NCI-H1930 (cell line): Measurements from ENCODE around the gene PRICKLE1.

ENCODE experiments used
- DNase-seq, 2 experiments: peaks; one replicate each; lab custom pipeline; 2025; lab: John Stamatoyannopoulos, UW

PRICKLE1 gene

GRCh38 chr12:42490261-42490842, 99.2 kb downstream of the PRICKLE1 start:
- no peak for DNase-seq

- DNase-seq, result no peak
These were observed 103.1 kb downstream of the PRICKLE1 start for GRCh38 chr12:42486407-42486806.

GRCh38 chr12:42485823-42486222, 103.7 kb downstream of the PRICKLE1 start:
- DNase-seq, result no peak

GRCh38 chr12:42484996-42485395, 104.5 kb downstream of the PRICKLE1 start:
- DNase-seq, result no peak

GRCh38 chr12:42483521-42483790, 106.1 kb downstream of the PRICKLE1 start:
- DNase-seq, result peak in 1 of 2 experiments; percentile 78

GRCh38 chr12:42482748-42483520, 106.6 kb downstream of the PRICKLE1 start:
- peak; percentile 88 to 95 for DNase-seq

- no peak for DNase-seq
These were observed 107.4 kb downstream of the PRICKLE1 start for GRCh38 chr12:42482041-42482747.

GRCh38 chr12:42481368-42481767, 108.2 kb downstream of the PRICKLE1 start:
- DNase-seq, result no peak

- no peak for DNase-seq
These were observed 111.6 kb downstream of the PRICKLE1 start for GRCh38 chr12:42477941-42478340.

- DNase-seq, result no peak
These were observed 114.4 kb downstream of the PRICKLE1 start for GRCh38 chr12:42475106-42475505.

GRCh38 chr12:42474391-42474790, 115.2 kb downstream of the PRICKLE1 start:
- no peak for DNase-seq

- DNase-seq, result no peak
These were observed 116.0 kb downstream of the PRICKLE1 start for GRCh38 chr12:42473561-42473960.

- DNase-seq, result no peak
These were observed 116.4 kb downstream of the PRICKLE1 start for GRCh38 chr12:42473130-42473529.

GRCh38 chr12:42472376-42472775, 117.2 kb downstream of the PRICKLE1 start:
- no peak for DNase-seq

GRCh38 chr12:42469355-42470175, 120.0 kb downstream of the PRICKLE1 start:
- DNase-seq, result no peak

- DNase-seq, result no peak
These were observed 120.6 kb downstream of the PRICKLE1 start for GRCh38 chr12:42468921-42469320.

GRCh38 chr12:42468341-42468821, 121.2 kb downstream of the PRICKLE1 start:
- no peak for DNase-seq

GRCh38 chr12:42463671-42464070, 125.9 kb downstream of the PRICKLE1 start:
- no peak for DNase-seq

GRCh38 chr12:42462486-42462885, 127.1 kb downstream of the PRICKLE1 start:
- DNase-seq, result no peak

- DNase-seq, result no peak
These were observed 130.2 kb downstream of the PRICKLE1 start for GRCh38 chr12:42459336-42459847.

- DNase-seq, result no peak
These were observed 131.0 kb downstream of the PRICKLE1 start for GRCh38 chr12:42458575-42458974.

- no peak for DNase-seq
These were observed 139.3 kb downstream of the PRICKLE1 start for GRCh38 chr12:42450248-42450647.
